KOPT-K1 (cell line): ENCODE data around the gene TAF6.
A peak's percentile ranks its signal among the peaks of the same experiment; 100 is the strongest.

ENCODE experiments used
- H3K27ac ChIP-seq: fragments of 200-600 bp; sonication (generic); 2 replicates; pipeline ENCODE4 v1.5.1; 2016; ENCODE audit warnings: antibody characterized with exemption, mild to moderate bottlenecking, low read depth, low read length; ENCODE audit not compliant: poor library complexity, severe bottlenecking
- H3K36me3 ChIP-seq: fragments of 200-600 bp; sonication (generic); 2 replicates; pipeline ENCODE4 v1.5.1; 2017; ENCODE audit warnings: antibody characterized with exemption, mild to moderate bottlenecking, low read length, moderate library complexity; ENCODE audit not compliant: insufficient read depth
- H3K9me3 ChIP-seq: fragments of 200-600 bp; sonication (generic); 2 replicates; pipeline ENCODE4 v1.5.1; 2017; ENCODE audit warnings: antibody characterized with exemption, low read length, mild to moderate bottlenecking; ENCODE audit not compliant: insufficient read depth, poor library complexity, severe bottlenecking

Gene TAF6

DNA sequence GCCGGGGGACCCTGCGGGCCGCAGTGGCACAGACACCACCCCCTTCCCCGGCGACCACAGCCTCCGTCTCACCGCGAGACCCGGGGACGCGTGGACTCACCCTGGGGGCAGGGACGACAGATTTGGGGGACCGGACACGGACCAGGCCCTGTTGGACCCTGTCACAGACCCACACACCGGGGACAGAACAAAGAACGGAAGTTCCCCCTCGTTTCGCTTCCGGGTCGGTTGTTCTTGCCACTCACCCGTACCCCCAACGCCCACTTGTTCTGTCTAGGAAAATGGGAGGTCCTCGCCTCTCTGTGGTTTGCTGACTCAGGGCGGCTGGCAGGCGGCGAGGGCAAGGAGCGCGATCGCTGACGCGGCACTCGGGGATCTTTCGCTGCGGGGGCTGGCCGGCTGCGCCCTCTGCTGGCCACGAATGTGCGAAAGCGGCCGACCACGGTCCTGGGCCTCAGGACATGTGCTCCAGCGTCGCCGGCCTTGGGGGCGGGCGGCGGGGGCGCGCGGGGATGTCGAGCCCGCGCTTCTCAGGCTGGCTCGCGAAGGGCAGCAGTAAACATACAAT is 37.5 kb downstream of the TAF6 start, which contains the start of gene ZNF3:
TSS of gene ZNF3 (minus strand) at position 189 of the 568 bp plus-strand sequence. CDS start 4,366 bp downstream, outside the sequence.
- Histone ChIP-seq H3K36me3 (peaks cover 33% of the 10 kb centered on the region), H3K27ac (peak within 1 kb of the TSS; percentile 71), H3K9me3 (no peaks in the 10 kb centered on the region)

- Histone ChIP-seq H3K27ac (peak overlapping the region; percentile 71), H3K9me3 (no peaks in the 10 kb centered on the region), H3K36me3 (peaks cover 39% of the 10 kb centered on the region)
Observed at GRCh38 chr7:100080907-100081534, 38.1 kb downstream of the TAF6 start.

DNA sequence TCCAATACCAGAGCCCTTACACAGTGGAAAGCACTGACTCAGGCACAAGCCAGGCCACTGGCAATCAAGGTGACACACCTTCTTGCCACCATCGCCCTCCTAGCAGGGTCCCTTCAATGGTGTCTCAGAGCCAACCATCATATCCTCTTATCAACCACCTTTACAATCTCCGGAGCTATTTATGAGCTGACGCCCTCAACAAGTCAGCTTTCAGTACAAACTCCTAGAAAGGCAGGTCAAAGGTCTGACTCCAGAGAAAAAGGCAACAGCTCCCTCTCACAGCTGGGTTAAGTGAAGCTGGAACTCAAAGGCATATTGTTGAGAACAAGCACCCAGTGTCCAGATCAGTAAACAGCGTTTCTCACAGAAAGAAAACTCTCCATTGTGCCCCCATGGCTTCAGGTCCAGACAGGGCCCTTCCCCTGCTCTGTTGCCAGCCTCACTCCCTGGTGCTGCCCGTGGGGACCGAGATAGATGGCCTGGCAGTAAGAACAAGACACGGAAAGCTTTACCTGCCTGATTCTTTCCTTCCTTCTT is 40.1 kb downstream of the TAF6 start:
- H3K36me3 ChIP-seq: peaks cover 58% of the 10 kb centered on the region
- peaks cover 16% of the 10 kb centered on the region for H3K9me3 ChIP-seq
- no peak overlapping the region for H3K27ac ChIP-seq

DNA sequence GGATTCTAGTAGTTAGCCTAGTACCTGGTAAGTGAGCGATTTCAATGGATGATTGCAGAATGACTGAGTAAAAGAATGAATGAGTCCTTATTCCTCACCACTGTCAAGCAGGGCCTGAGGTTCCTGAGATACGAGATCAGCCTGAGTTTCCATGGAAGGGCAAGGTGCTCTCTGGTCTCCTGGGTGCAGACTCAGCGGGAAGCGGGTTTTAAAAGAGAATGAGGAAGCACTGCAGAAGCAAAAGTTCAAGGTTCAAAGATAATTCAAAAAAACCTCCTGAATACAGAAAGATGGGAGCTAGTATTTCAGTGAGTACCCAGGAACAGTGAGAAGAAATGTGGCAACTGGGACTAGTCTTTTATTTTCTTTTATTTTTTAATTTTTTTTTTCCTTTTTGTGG is 42.0 kb downstream of the TAF6 start:
- no peak overlapping the region for H3K27ac ChIP-seq
- peaks cover 35% of the 10 kb centered on the region for H3K9me3 ChIP-seq
- H3K36me3 ChIP-seq: peaks cover 77% of the 10 kb centered on the region

- no peak overlapping the region for H3K27ac ChIP-seq
- peaks cover 52% of the 10 kb centered on the region for H3K9me3 ChIP-seq
- H3K36me3 ChIP-seq: peaks cover 95% of the 10 kb centered on the region
Observed at GRCh38 chr7:100075418-100075817, 43.7 kb downstream of the TAF6 start.

- Histone ChIP-seq H3K27ac (no peak overlapping the region), H3K9me3 (peaks cover 58% of the 10 kb centered on the region), H3K36me3 (peaks cover 100% of the 10 kb centered on the region)
Observed at GRCh38 chr7:100074841-100075240, 44.3 kb downstream of the TAF6 start.

- no peak overlapping the region for H3K27ac ChIP-seq
- H3K36me3 ChIP-seq: peaks cover 99% of the 10 kb centered on the region
- H3K9me3 ChIP-seq: peaks cover 59% of the 10 kb centered on the region
Observed at GRCh38 chr7:100072462-100072861, 46.7 kb downstream of the TAF6 start.

DNA sequence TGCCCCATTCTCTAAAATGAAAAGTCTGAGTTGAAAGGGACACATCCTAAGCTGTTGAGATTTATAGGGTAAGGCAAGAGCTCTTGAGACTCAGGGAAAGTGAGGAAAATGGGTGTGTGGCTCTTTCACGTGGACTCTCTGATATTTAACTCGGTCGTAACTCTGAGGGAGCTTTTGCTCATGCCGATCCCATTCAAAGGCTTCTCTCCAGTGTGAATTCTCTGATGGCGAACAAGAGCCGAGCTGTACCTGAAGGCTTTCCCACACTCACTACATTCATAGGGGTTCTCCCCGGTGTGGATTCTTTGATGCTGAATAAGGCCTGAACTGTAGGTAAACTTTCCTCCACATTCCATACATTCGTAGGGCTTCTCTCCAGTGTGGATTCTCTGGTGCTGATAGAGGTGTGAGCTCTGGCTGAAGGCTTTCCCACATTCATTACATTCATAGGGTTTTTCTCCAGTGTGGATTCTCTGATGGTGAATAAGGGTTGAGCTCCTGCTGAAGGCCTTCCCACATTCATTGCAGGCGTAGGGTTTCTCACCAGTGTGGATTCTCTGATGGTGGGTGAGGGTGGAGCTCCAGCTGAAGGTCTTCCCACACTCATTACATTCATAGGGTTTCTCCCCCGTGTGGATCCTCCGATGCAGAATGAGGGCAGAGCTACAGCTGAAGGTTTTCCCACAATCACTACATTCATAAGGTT is 48.0 kb downstream of the TAF6 start:
- H3K9me3 ChIP-seq: peaks cover 59% of the 10 kb centered on the region
- H3K27ac ChIP-seq: no peak overlapping the region
- peaks cover 93% of the 10 kb centered on the region for H3K36me3 ChIP-seq

DNA sequence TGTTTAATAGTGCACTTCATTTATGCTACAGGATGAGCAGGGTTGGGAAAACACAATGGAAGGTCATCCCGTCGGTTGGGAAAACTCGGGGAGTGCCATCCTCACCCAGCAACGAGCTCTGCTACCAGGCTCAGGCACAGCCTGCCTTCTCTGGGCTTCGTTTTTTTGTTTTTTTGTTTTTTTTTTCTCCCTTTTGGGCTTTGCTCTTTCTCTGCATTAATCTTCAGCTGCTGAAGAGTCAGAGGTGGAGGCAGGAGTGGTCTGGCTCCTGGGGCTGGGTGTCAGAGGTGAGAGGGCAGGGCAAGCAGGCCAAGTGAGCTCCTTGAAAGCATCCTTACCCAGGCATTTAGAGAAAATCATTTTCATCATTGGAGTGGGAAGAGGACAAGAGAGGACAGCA is 49.2 kb downstream of the TAF6 start:
- no peak overlapping the region for H3K27ac ChIP-seq
- peaks cover 51% of the 10 kb centered on the region for H3K9me3 ChIP-seq
- peaks cover 93% of the 10 kb centered on the region for H3K36me3 ChIP-seq

- peaks cover 89% of the 10 kb centered on the region for H3K36me3 ChIP-seq
- H3K27ac ChIP-seq: no peak overlapping the region
- H3K9me3 ChIP-seq: peaks cover 21% of the 10 kb centered on the region
Observed at GRCh38 chr7:100066953-100067352, 52.2 kb downstream of the TAF6 start.

- Histone ChIP-seq H3K36me3 (peaks cover 86% of the 10 kb centered on the region), H3K9me3 (peaks cover 8% of the 10 kb centered on the region), H3K27ac (no peak overlapping the region)
Observed at GRCh38 chr7:100065452-100066186, 53.5 kb downstream of the TAF6 start.

GRCh38 chr7:100064162-100064561 is 55.0 kb downstream of the TAF6 start:
- peaks cover 81% of the 10 kb centered on the region for H3K36me3 ChIP-seq
- H3K9me3 ChIP-seq: no peaks in the 10 kb centered on the region

GRCh38 chr7:100063376-100063775 is 55.8 kb downstream of the TAF6 start:
- Histone ChIP-seq H3K36me3 (peaks cover 82% of the 10 kb centered on the region), H3K27ac (no peak overlapping the region), H3K9me3 (no peaks in the 10 kb centered on the region)

More at GRCh38 chr7:100064162-100064561, 55.0 kb downstream of the TAF6 start:
- H3K27ac ChIP-seq: no peak overlapping the region

DNA sequence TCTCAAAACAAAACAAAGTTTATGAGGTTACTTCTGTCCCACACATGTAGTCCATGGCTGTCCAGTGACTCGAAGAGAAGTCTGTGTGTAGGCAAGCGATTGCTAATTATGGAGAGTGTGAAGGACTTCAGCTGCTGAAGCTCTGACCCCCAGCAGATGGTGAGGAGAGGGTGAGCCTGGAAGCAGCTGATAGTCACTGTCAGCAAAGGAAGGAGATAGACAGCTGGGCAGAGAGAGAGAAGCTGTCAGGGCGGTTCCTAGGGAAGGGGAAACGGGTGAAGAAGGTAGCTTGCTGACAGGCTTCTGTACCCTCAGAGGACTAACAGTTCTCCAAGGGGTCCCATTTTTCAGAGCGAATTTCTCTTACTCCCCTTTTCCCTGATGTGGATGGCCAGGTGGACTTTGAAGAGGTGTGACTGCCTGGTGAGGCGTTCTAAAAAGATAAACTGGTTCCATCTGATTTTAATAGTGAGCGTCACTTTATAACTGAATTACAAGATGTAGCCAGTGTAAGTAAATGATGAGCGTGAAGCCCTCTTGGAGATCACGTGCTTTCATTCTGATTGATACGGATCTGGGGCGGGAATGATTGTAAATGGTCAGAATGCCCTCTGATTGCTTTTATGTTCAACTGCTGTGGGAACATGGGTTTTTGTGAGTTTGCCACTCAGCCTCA is 57.5 kb downstream of the TAF6 start:
- H3K36me3 ChIP-seq: peaks cover 83% of the 10 kb centered on the region

More for the DNA sequence above, 57.5 kb downstream of the TAF6 start:
- Histone ChIP-seq H3K27ac (no peak overlapping the region), H3K9me3 (no peaks in the 10 kb centered on the region)
